Upper lobe of left lung (tissue), 4 donors: ENCODE data around the gene DOCK8.
A peak's percentile ranks its signal among the peaks of the same experiment; 100 is the strongest.

Experiments
- CTCF ChIP-seq, 6 experiments: fragments of 450-650 bp in 4 of 6; fragments of 200-600 bp in 2 of 6; sonication (generic) in 2 of 6; IDR thresholded peaks; one replicate each; pipeline ENCODE4 v1.5.1; 2016 to 2019; ENCODE audit warnings: antibody characterized with exemption in 6 of 6
- POLR2A ChIP-seq, 4 donors: fragments of 450-650 bp; IDR thresholded peaks; one replicate each; pipeline ENCODE4 v1.5.1; 2016 to 2017; ENCODE audit warnings: antibody characterized with exemption in 4 of 4, mild to moderate bottlenecking in 2 of 4
- POLR2AphosphoS5 ChIP-seq, 2 donors: sonication (generic); formaldehyde crosslinking; IDR thresholded peaks; one replicate each; pipeline ENCODE4 v1.5.1; 2017; ENCODE audit warnings: antibody characterized with exemption in 2 of 2

- peak in 4 of 6 experiments; percentile 29 to 56 (median 36) for TF ChIP-seq CTCF (IDR thresholded peaks at IDR 0.05)
- TF ChIP-seq POLR2A (IDR thresholded peaks at IDR 0.05), result peak in 2 of 4 donors; percentile 33 to 70
- peak in 1 of 2 donors; percentile 23 for TF ChIP-seq POLR2AphosphoS5 (IDR thresholded peaks at IDR 0.05)
Observed at GRCh38 chr9:503881-504852, 289.5 kb downstream of the DOCK8 start, which contains the start of gene KANK1.
